ENCODE results near the gene EP400. TPM values are rescaled to one million over a fixed set of nuclear protein-coding genes. Genes with fewer than 3 reads are reported as not detected.
"Not testable (repeated sequence)": the region's sequence is repeated elsewhere in the genome, so short reads cannot be mapped to it uniquely, and the experiment has no call there.

Gene EP400
- total RNA-seq, 1 donor from 2014 or later = 10.2 TPM

GRCh38 chr12:131948166-131948712 is 1.5 kb upstream of the EP400 start:
- no peak for FAIRE-seq
- DNase-seq (ENCODE audit: low spot score in 2 of 2) = no peak

- not testable (repeated sequence) for FAIRE-seq
Measured at GRCh38 chr12:131948713-131949430, 870 bp upstream of the EP400 start.

GRCh38 chr12:131950182-131950913 is 606 bp downstream of the EP400 start:
- DNase-seq (ENCODE audit: low spot score in 2 of 2) (peak; percentile 30 to 33), FAIRE-seq (no peak)

More at GRCh38 chr12:131948713-131949430, 870 bp upstream of the EP400 start:
- DNase-seq (ENCODE audit: low spot score in 2 of 2) = not testable (repeated sequence)

- not testable (repeated sequence) for DNase-seq (ENCODE audit: low spot score in 2 of 2); FAIRE-seq
Measured at GRCh38 chr12:131953810-131954209, 4.1 kb downstream of the EP400 start.

- FAIRE-seq; DNase-seq (ENCODE audit: low spot score in 2 of 2): not testable (repeated sequence)
Measured at GRCh38 chr12:131954460-131954859, 4.7 kb downstream of the EP400 start.

- no peak for FAIRE-seq
- no peak for DNase-seq (ENCODE audit: low spot score in 2 of 2)
Measured at GRCh38 chr12:131959116-131959515, 9.4 kb downstream of the EP400 start.

- DNase-seq (ENCODE audit: low spot score in 2 of 2) (no peak), FAIRE-seq (no peak)
Measured at GRCh38 chr12:131959641-131960589, 10.2 kb downstream of the EP400 start.

GRCh38 chr12:131960590-131961325 is 11.0 kb downstream of the EP400 start:
- not testable (repeated sequence) for DNase-seq (ENCODE audit: low spot score in 2 of 2); FAIRE-seq

- not testable (repeated sequence) for FAIRE-seq; DNase-seq (ENCODE audit: low spot score in 2 of 2)
Measured at GRCh38 chr12:131961328-131961727, 11.6 kb downstream of the EP400 start.

- DNase-seq (ENCODE audit: low spot score in 2 of 2) = no peak
- no peak for FAIRE-seq
Measured at GRCh38 chr12:131962069-131962468, 12.3 kb downstream of the EP400 start.

- no peak for DNase-seq (ENCODE audit: low spot score in 2 of 2)
- FAIRE-seq = no peak
Measured at GRCh38 chr12:131963381-131963780, 13.6 kb downstream of the EP400 start.

GRCh38 chr12:131965073-131965472 is 15.3 kb downstream of the EP400 start:
- FAIRE-seq (no peak), DNase-seq (ENCODE audit: low spot score in 2 of 2) (no peak)

GRCh38 chr12:131971226-131971625 is 21.5 kb downstream of the EP400 start:
- FAIRE-seq (no peak), DNase-seq (ENCODE audit: low spot score in 2 of 2) (no peak)

- DNase-seq (ENCODE audit: low spot score in 2 of 2) (no peak), FAIRE-seq (no peak)
Measured at GRCh38 chr12:131975228-131975627, 25.5 kb downstream of the EP400 start.

GRCh38 chr12:131979606-131980005 is 29.9 kb downstream of the EP400 start:
- FAIRE-seq = no peak

GRCh38 chr12:131980263-131980662 is 30.5 kb downstream of the EP400 start:
- DNase-seq (ENCODE audit: low spot score in 2 of 2) (no peak), FAIRE-seq (no peak)

More at GRCh38 chr12:131979606-131980005, 29.9 kb downstream of the EP400 start:
- DNase-seq (ENCODE audit: low spot score in 2 of 2) = no peak

- DNase-seq (ENCODE audit: low spot score in 2 of 2) (no peak), FAIRE-seq (no peak)
Measured at GRCh38 chr12:131981388-131981787, 31.6 kb downstream of the EP400 start.

GRCh38 chr12:131982041-131982440 is 32.3 kb downstream of the EP400 start:
- DNase-seq (ENCODE audit: low spot score in 2 of 2) = no peak
- FAIRE-seq = no peak

GRCh38 chr12:131983026-131983425 is 33.3 kb downstream of the EP400 start:
- DNase-seq (ENCODE audit: low spot score in 2 of 2) (no peak), FAIRE-seq (no peak)

Measured in frontal cortex (tissue), 4 donors.